H9 (cell line): ENCODE measurements around the gene RBL1. TPM values are rescaled to one million over a fixed set of nuclear protein-coding genes. Genes with fewer than 3 reads are reported as not detected.

Source experiments
- DNase-seq: peaks from one replicate; pipeline ENCODE4 v3.0.0-alpha.2; 2017
- H2AFZ ChIP-seq: one replicate; pipeline ENCODE4 v1.6.1; 2013; ENCODE audit warnings: mild to moderate bottlenecking, low read length, control low read depth, moderate library complexity
- H2AK5ac ChIP-seq: 2 replicates; pipeline ENCODE4 v1.6.1; 2013; ENCODE audit warnings: low read length, control low read depth, mixed read lengths; ENCODE audit not compliant: insufficient read length
- H2BK120ac ChIP-seq: one replicate; pipeline ENCODE4 v1.6.1; 2013; ENCODE audit warnings: low read depth, mild to moderate bottlenecking, low read length, control low read depth, inconsistent platforms; ENCODE audit not compliant: poor library complexity, severe bottlenecking
- H2BK12ac ChIP-seq: 2 replicates; pipeline ENCODE4 v1.6.1; 2013; ENCODE audit warnings: low read length, control low read depth, mixed read lengths, low read depth; ENCODE audit not compliant: insufficient read length
- H2BK15ac ChIP-seq: 2 replicates; pipeline ENCODE4 v1.6.1; 2013; ENCODE audit warnings: low read depth, low read length, control low read depth
- H2BK20ac ChIP-seq: one replicate; pipeline ENCODE4 v1.6.1; 2013; ENCODE audit warnings: low read depth, mild to moderate bottlenecking, low read length, control low read depth, inconsistent platforms; ENCODE audit not compliant: poor library complexity, severe bottlenecking
- H2BK5ac ChIP-seq: 2 replicates; pipeline ENCODE4 v1.6.1; 2013; ENCODE audit warnings: low read length, control low read depth, mixed read lengths; ENCODE audit not compliant: insufficient read length
- H3K14ac ChIP-seq: 2 replicates; pipeline ENCODE4 v1.6.1; 2013; ENCODE audit warnings: low read length, control low read depth; ENCODE audit not compliant: insufficient read depth
- H3K18ac ChIP-seq: 2 replicates; pipeline ENCODE4 v1.6.1; 2013; ENCODE audit warnings: low read depth, mild to moderate bottlenecking, mixed read lengths, low read length, control low read depth; ENCODE audit not compliant: insufficient read length
- H3K23ac ChIP-seq: 2 replicates; pipeline ENCODE4 v1.6.1; 2013; ENCODE audit warnings: low read length, control low read depth, mixed read lengths, low read depth; ENCODE audit not compliant: insufficient read length
- H3K23me2 ChIP-seq: 2 replicates; pipeline ENCODE4 v1.6.1; 2013; ENCODE audit warnings: low read depth, mild to moderate bottlenecking, mixed read lengths, low read length, control low read depth; ENCODE audit not compliant: insufficient read length, poor library complexity, severe bottlenecking
- H3K27ac ChIP-seq: 2 replicates; pipeline ENCODE4 v1.5.1; 2013; ENCODE audit warnings: low read length, control low read depth, mixed read lengths, low read depth; ENCODE audit not compliant: insufficient read length
- H3K27me3 ChIP-seq: 2 replicates; pipeline ENCODE4 v1.6.1; 2013; ENCODE audit warnings: low read length, control low read depth, inconsistent platforms; ENCODE audit not compliant: insufficient read depth
- H3K4ac ChIP-seq: 2 replicates; pipeline ENCODE4 v1.6.1; 2013; ENCODE audit warnings: low read depth, mild to moderate bottlenecking, control low read depth, inconsistent platforms, low read length, moderate library complexity
- H3K4me1 ChIP-seq: 2 replicates; pipeline ENCODE4 v1.6.1; 2013; ENCODE audit warnings: low read length, control low read depth, inconsistent platforms; ENCODE audit not compliant: insufficient read depth
- H3K4me2 ChIP-seq: 2 replicates; pipeline ENCODE4 v1.6.1; 2013; ENCODE audit warnings: low read length, control low read depth, mixed read lengths; ENCODE audit not compliant: insufficient read length, insufficient read depth
- H3K56ac ChIP-seq: 2 replicates; pipeline ENCODE4 v1.6.1; 2013; ENCODE audit warnings: low read depth, mild to moderate bottlenecking, mixed read lengths, low read length, control low read depth; ENCODE audit not compliant: insufficient read length
- H3K79me1 ChIP-seq: 2 replicates; pipeline ENCODE4 v1.6.1; 2013; ENCODE audit warnings: low read depth, mild to moderate bottlenecking, moderate library complexity, low read length, control low read depth, inconsistent platforms; ENCODE audit not compliant: insufficient read depth, poor library complexity, severe bottlenecking
- H3K79me2 ChIP-seq: 2 replicates; pipeline ENCODE4 v1.6.1; 2013; ENCODE audit warnings: low read length, control low read depth, inconsistent platforms; ENCODE audit not compliant: insufficient read depth
- H3K9ac ChIP-seq: 2 replicates; pipeline ENCODE4 v1.6.1; 2013; ENCODE audit warnings: low read length, control low read depth, mixed read lengths; ENCODE audit not compliant: insufficient read length; ENCODE audit errors: extremely low read depth
- H3K9me3 ChIP-seq: one replicate; pipeline ENCODE4 v1.6.1; 2013; ENCODE audit warnings: low read depth, low read length, inconsistent platforms; ENCODE audit not compliant: control insufficient read depth
- H3T11ph ChIP-seq: one replicate; pipeline ENCODE4 v1.6.1; 2013; ENCODE audit warnings: mild to moderate bottlenecking, low read length, control low read depth, inconsistent platforms
- H4K20me1 ChIP-seq: one replicate; pipeline ENCODE4 v1.6.1; 2013; ENCODE audit not compliant: control insufficient read depth, insufficient read length, insufficient read depth
- H4K5ac ChIP-seq: 2 replicates; pipeline ENCODE4 v1.6.1; 2013; ENCODE audit warnings: low read depth, mild to moderate bottlenecking, mixed read lengths, low read length, control low read depth; ENCODE audit not compliant: insufficient read length
- H4K8ac ChIP-seq: replicated peaks from 2 replicates; pipeline ENCODE4 v1.6.1; 2013; ENCODE audit warnings: low read length, control low read depth, mixed read lengths, low read depth; ENCODE audit not compliant: insufficient read length
- H4K91ac ChIP-seq: 2 replicates; pipeline ENCODE4 v1.6.1; 2013; ENCODE audit warnings: low read depth, mild to moderate bottlenecking, moderate library complexity, mixed read lengths, low read length, control low read depth; ENCODE audit not compliant: insufficient read length
- H3K27ac Mint-ChIP-seq, 3 experiments: 2 replicates in 2 of 3; 3 replicates in 1 of 3; pipeline ENCODE4 v1.8.0; 2020 to 2021; ENCODE audit warnings: mixed read lengths in 3 of 3, mild to moderate bottlenecking in 1 of 3, moderate library complexity in 1 of 3
- H3K27me3 Mint-ChIP-seq: 2 replicates; pipeline ENCODE4 v1.8.0; 2021; ENCODE audit warnings: low read depth, mild to moderate bottlenecking, moderate library complexity, mixed read lengths
- H3K36me3 Mint-ChIP-seq, 3 experiments: 2 replicates in 2 of 3; 3 replicates in 1 of 3; pipeline ENCODE4 v1.8.0; 2020 to 2021; ENCODE audit warnings: low read depth in 3 of 3, mixed read lengths in 3 of 3; ENCODE audit not compliant: insufficient read depth in 1 of 3
- H3K4me1 Mint-ChIP-seq, 2 experiments: 2 replicates each; pipeline ENCODE4 v1.8.0; 2020; ENCODE audit warnings: mixed read lengths in 2 of 2
- H3K4me3 Mint-ChIP-seq, 2 experiments: 2 replicates in 1 of 2; 3 replicates in 1 of 2; pipeline ENCODE4 v1.8.0; 2020 to 2021; ENCODE audit warnings: mild to moderate bottlenecking in 2 of 2, mixed read lengths in 2 of 2, moderate library complexity in 1 of 2
- H3K9me3 Mint-ChIP-seq, 2 experiments: 2 replicates in 1 of 2; 3 replicates in 1 of 2; pipeline ENCODE4 v1.8.0; 2020; ENCODE audit warnings: mild to moderate bottlenecking in 2 of 2, mixed read lengths in 2 of 2, moderate library complexity in 1 of 2
- CTCF ChIP-seq: fragments of 200-600 bp; sonication (generic); conservative IDR thresholded peaks from 3 replicates; pipeline ENCODE4 v1.8.0; 2021; ENCODE audit warnings: antibody characterized with exemption, mild to moderate bottlenecking
- WGBS: extraction: QIAGEN DNeasy Blood & Tissue Kit; methylation state at CpG from one replicate; pipeline ENCODE4 v1.1.7; 2013; ENCODE audit warnings: missing lambda C conversion rate, low lambda C conversion rate, mixed read lengths; ENCODE audit not compliant: insufficient read length; ENCODE audit errors: extremely low coverage; 5-methylcytosine and 5-hydroxymethylcytosine counted together
- total RNA-seq: library from RNA; stranded (reverse); gene quantifications from 2 replicates; pipeline ENCODE4 v1.2.1, GENCODE V29; 2021

Gene RBL1
- total RNA-seq, 1 experiment from 2014 or later = 14.1 TPM

- H3K4me3 Mint-ChIP-seq = no peak overlapping the region
- Histone ChIP-seq H2BK120ac (no peak overlapping the region), H3K79me2 (no peaks in the 10 kb centered on the region), H2BK12ac (no peak overlapping the region), H3K79me1 (no peaks in the 10 kb centered on the region), H4K20me1 (no peaks in the 10 kb centered on the region), H4K8ac (no peak overlapping the region), H3K4me2 (no peak overlapping the region), H3K14ac (no peak overlapping the region), H3K27me3 (no peaks in the 10 kb centered on the region), H3K23me2 (no peaks in the 10 kb centered on the region), H2BK5ac (no peak overlapping the region), H4K91ac (no peak overlapping the region), H2BK20ac (no peak overlapping the region), H3T11ph (no peak overlapping the region), H3K27ac (no peak overlapping the region), H2AK5ac (no peak overlapping the region), H2BK15ac (no peak overlapping the region), H2AFZ (no peak overlapping the region), H3K4me1 (no peaks in the 10 kb centered on the region), H3K9me3 (no peaks in the 10 kb centered on the region), H3K4ac (no peak overlapping the region), H4K5ac (no peak overlapping the region), H3K9ac (no peak overlapping the region), H3K18ac (no peak overlapping the region), H3K23ac (no peak overlapping the region), H3K56ac (no peak overlapping the region)
- H3K27me3 Mint-ChIP-seq = no peaks in the 10 kb centered on the region
- H3K4me1 Mint-ChIP-seq = no peaks in the 10 kb centered on the region
- no peak for DNase-seq
- TF ChIP-seq CTCF = no peak
- no peak overlapping the region for H3K27ac Mint-ChIP-seq
- no peaks in the 10 kb centered on the region for H3K36me3 Mint-ChIP-seq
- H3K9me3 Mint-ChIP-seq = no peaks in the 10 kb centered on the region
- WGBS = no CpG with 5 or more reads among the region's 4 CpGs
Measured at GRCh38 chr20:37108676-37109075, 12.9 kb upstream of the RBL1 start.
